Measurements from ENCODE around the gene STK32A.
A peak's percentile ranks its signal among the peaks of the same experiment; 100 is the strongest.
"Not testable (repeated sequence)": the region's sequence is repeated elsewhere in the genome, so short reads cannot be mapped to it uniquely, and the experiment has no call there.

The STK32A gene

GRCh38 chr5:147348451-147348850 is 113.6 kb downstream of the STK32A start:
- DNase-seq: no peak

GRCh38 chr5:147349241-147349640 is 114.4 kb downstream of the STK32A start:
- DNase-seq: no peak

GRCh38 chr5:147359101-147359500 is 124.3 kb downstream of the STK32A start:
- no peak for DNase-seq

GRCh38 chr5:147359581-147359980 is 124.8 kb downstream of the STK32A start:
- DNase-seq: no peak

GRCh38 chr5:147360816-147361215 is 126.0 kb downstream of the STK32A start:
- no peak for DNase-seq

- DNase-seq: no peak
These were observed 126.8 kb downstream of the STK32A start for GRCh38 chr5:147361441-147362175.

- DNase-seq: not testable (repeated sequence)
These were observed 132.6 kb downstream of the STK32A start for GRCh38 chr5:147367381-147367780.

- DNase-seq: peak; percentile 28 to 42
These were observed 135.0 kb downstream of the STK32A start for GRCh38 chr5:147369742-147370374.

GRCh38 chr5:147371290-147371689 is 136.5 kb downstream of the STK32A start:
- no peak for DNase-seq

GRCh38 chr5:147372191-147372590 is 137.4 kb downstream of the STK32A start:
- no peak for DNase-seq

GRCh38 chr5:147373328-147373727 is 138.5 kb downstream of the STK32A start:
- DNase-seq: no peak

GRCh38 chr5:147375151-147375550 is 140.3 kb downstream of the STK32A start:
- DNase-seq: no peak

- DNase-seq: no peak
These were observed 142.9 kb downstream of the STK32A start for GRCh38 chr5:147377682-147378081.

GRCh38 chr5:147381555-147381954 is 146.7 kb downstream of the STK32A start:
- DNase-seq: no peak

- no peak for DNase-seq
These were observed 147.9 kb downstream of the STK32A start for GRCh38 chr5:147382776-147383175.

- no peak for DNase-seq
These were observed 149.7 kb downstream of the STK32A start for GRCh38 chr5:147384346-147385193.

- DNase-seq: no peak
These were observed 152.3 kb downstream of the STK32A start for GRCh38 chr5:147387109-147387508.

GRCh38 chr5:147388184-147389108 is 153.6 kb downstream of the STK32A start:
- no peak for DNase-seq

- no peak for DNase-seq
These were observed 155.9 kb downstream of the STK32A start for GRCh38 chr5:147390654-147391225.

- DNase-seq: peak; percentile 48 to 55
These were observed 157.0 kb downstream of the STK32A start for GRCh38 chr5:147391781-147392180.

- no peak for DNase-seq
These were observed 159.2 kb downstream of the STK32A start for GRCh38 chr5:147393874-147394672.

Data from NCI-H446 (cell line).